Common myeloid progenitor, CD34-positive (primary cell): Measurements from ENCODE around the gene BMAL1.

Experiments
- CTCF ChIA-PET: fragments of 350-600 bp; sonication (Branson Sonifier 250); formaldehyde crosslinking; loops from one replicate; lab custom pipeline; 2021; ENCODE audit warnings: antibody characterized with exemption; lab: Charles Lee
- POLR2A ChIA-PET: fragments of 350-600 bp; sonication (Branson Sonifier 250); formaldehyde crosslinking; loops from one replicate; lab custom pipeline; 2021; ENCODE audit warnings: antibody characterized with exemption; lab: Charles Lee
- DNase-seq, 3 donors: peaks; one replicate each; pipeline versions ENCODE4 v3.0.0 to v3.0.0-alpha.2; 2013
- H3K27ac ChIP-seq, 2 experiments: 1 replicate in 1 of 2; 2 replicates in 1 of 2; pipeline ENCODE4 v1.7.0; 2013; ENCODE audit warnings: inconsistent platforms in 2 of 2, low read length in 2 of 2, mild to moderate bottlenecking in 2 of 2, low read depth in 1 of 2, moderate library complexity in 1 of 2; ENCODE audit not compliant: severe bottlenecking in 2 of 2, insufficient read depth in 1 of 2, poor library complexity in 1 of 2
- H3K27me3 ChIP-seq, 5 experiments: replicated peaks in 2 of 5; 1 replicate in 3 of 5; 2 replicates in 2 of 5; pipeline versions ENCODE4 v1.6.1 to v1.7.0; 2013; ENCODE audit warnings: low read length in 4 of 5, mild to moderate bottlenecking in 2 of 5, moderate library complexity in 2 of 5, inconsistent platforms in 1 of 5; ENCODE audit not compliant: insufficient read depth in 5 of 5, control insufficient read depth in 4 of 5
- H3K36me3 ChIP-seq, 4 experiments: 1 replicate in 2 of 4; 2 replicates in 2 of 4; pipeline versions ENCODE4 v1.6.1 to v1.7.0; 2013; ENCODE audit warnings: low read length in 3 of 4, control low read depth in 1 of 4, mild to moderate bottlenecking in 1 of 4; ENCODE audit not compliant: control insufficient read depth in 4 of 4, insufficient read depth in 4 of 4
- H3K4me1 ChIP-seq, 4 experiments: 1 replicate in 3 of 4; 2 replicates in 1 of 4; pipeline versions ENCODE4 v1.6.1 to v1.7.1; 2013; ENCODE audit warnings: low read length in 3 of 4, mild to moderate bottlenecking in 3 of 4, control low read depth in 1 of 4, inconsistent platforms in 1 of 4, moderate library complexity in 1 of 4; ENCODE audit not compliant: control insufficient read depth in 4 of 4, insufficient read depth in 4 of 4; ENCODE audit errors: control extremely low read depth in 1 of 4
- H3K4me3 ChIP-seq, 7 experiments: 1 replicate in 4 of 7; 2 replicates in 3 of 7; pipeline versions ENCODE4 v1.5.1 to v1.7.0; 2013; ENCODE audit warnings: mild to moderate bottlenecking in 7 of 7, low read length in 6 of 7, moderate library complexity in 6 of 7, inconsistent platforms in 2 of 7, low read depth in 2 of 7, control low read depth in 1 of 7; ENCODE audit not compliant: insufficient read depth in 4 of 7, control insufficient read depth in 1 of 7; ENCODE audit errors: extremely low read depth in 1 of 7
- H3K9me3 ChIP-seq, 5 experiments: 1 replicate in 4 of 5; 2 replicates in 1 of 5; pipeline versions ENCODE4 v1.6.1 to v1.7.1; 2013; ENCODE audit warnings: low read length in 4 of 5, mild to moderate bottlenecking in 2 of 5, inconsistent platforms in 1 of 5, low read depth in 1 of 5, moderate library complexity in 1 of 5; ENCODE audit not compliant: control insufficient read depth in 4 of 5, insufficient read depth in 2 of 5; ENCODE audit errors: control extremely low read depth in 1 of 5
- WGBS: methylation state at CpG from one replicate; pipeline ENCODE4 v1.1.5; 2013; ENCODE audit not compliant: insufficient coverage; 5-methylcytosine and 5-hydroxymethylcytosine counted together

BMAL1 gene

GRCh38 chr11:13236626-13237025, 41.0 kb upstream of the BMAL1 start:
- Histone ChIP-seq H3K27me3 (peaks cover 0 to 3% (median 0%) of the 10 kb centered on the region in 5 experiments), H3K36me3 (no peaks in the 10 kb centered on the region), H3K4me3 (no peak overlapping the region), H3K9me3 (peaks cover 0 to 5% (median 0%) of the 10 kb centered on the region in 5 experiments), H3K4me1 (peaks cover 0 to 4% (median 1%) of the 10 kb centered on the region in 4 experiments), H3K27ac (no peak overlapping the region)
- no peak for DNase-seq
- POLR2A ChIA-PET = no interaction called here
- CTCF ChIA-PET = interaction anchor here (1.2 to 3.0 kb wide), 5 partner anchors 10 to 29 kb away, joined by 5 to 13 read pairs (median 7); no protein-coding TSS in a partner anchor
- 0% methylated on average over 1 of the region's 2 CpGs for WGBS

GRCh38 chr11:13237761-13238160, 39.8 kb upstream of the BMAL1 start:
- WGBS = 88% methylated on average over 5 of the region's 7 CpGs
- peaks cover 0 to 5% (median 0%) of the 10 kb centered on the region in 5 experiments for H3K9me3 ChIP-seq
- no peak overlapping the region for H3K4me3 ChIP-seq
- DNase-seq = no peak
- H3K4me1 ChIP-seq = peaks cover 0 to 4% (median 1%) of the 10 kb centered on the region in 4 experiments
- H3K27ac ChIP-seq = no peak overlapping the region
- peaks cover 0 to 3% (median 0%) of the 10 kb centered on the region in 5 experiments for H3K27me3 ChIP-seq
- H3K36me3 ChIP-seq = no peaks in the 10 kb centered on the region
- ChIA-PET POLR2A (no interaction called here), CTCF (interaction anchor here (1.2 to 3.0 kb wide), 12 partner anchors 10 to 274 kb away, joined by 3 to 13 read pairs (median 6); no protein-coding TSS in a partner anchor)

- peak; percentile 60 to 78 (median 72) for DNase-seq
- WGBS = 90% methylated on average over 2 of the region's 4 CpGs
- peaks cover 0 to 4% (median 1%) of the 10 kb centered on the region in 4 experiments for H3K4me1 ChIP-seq
- no peak overlapping the region for H3K4me3 ChIP-seq
- no peak overlapping the region for H3K27ac ChIP-seq
- H3K9me3 ChIP-seq = peaks cover 0 to 5% (median 0%) of the 10 kb centered on the region in 5 experiments
- no peaks in the 10 kb centered on the region for H3K36me3 ChIP-seq
- ChIA-PET CTCF (interaction anchor here (0.6 to 3.0 kb wide), 16 partner anchors 9 to 276 kb away, joined by 3 to 13 read pairs (median 4); no protein-coding TSS in a partner anchor), POLR2A (no interaction called here)
- peaks cover 0 to 9% (median 3%) of the 10 kb centered on the region in 5 experiments for H3K27me3 ChIP-seq
Observed at GRCh38 chr11:13238879-13239514, 38.6 kb upstream of the BMAL1 start.

GRCh38 chr11:13242564-13242963, 35.0 kb upstream of the BMAL1 start:
- no peak overlapping the region for H3K27ac ChIP-seq
- no CpG with 5 or more reads among the region's 3 CpGs for WGBS
- no peak for DNase-seq
- no peaks in the 10 kb centered on the region for H3K36me3 ChIP-seq
- peaks cover 0 to 4% (median 1%) of the 10 kb centered on the region in 4 experiments for H3K4me1 ChIP-seq
- no peaks in the 10 kb centered on the region for H3K9me3 ChIP-seq
- ChIA-PET CTCF (interaction anchor here (0.9 to 1.9 kb wide), 3 partner anchors 13 to 101 kb away, joined by 3 to 4 read pairs (median 4); no protein-coding TSS in a partner anchor), POLR2A (no interaction called here)
- H3K27me3 ChIP-seq = peaks cover 2 to 16% (median 8%) of the 10 kb centered on the region in 5 experiments
- no peak overlapping the region for H3K4me3 ChIP-seq

GRCh38 chr11:13247606-13248296, 29.8 kb upstream of the BMAL1 start:
- Histone ChIP-seq H3K27me3 (peaks cover 2 to 16% (median 8%) of the 10 kb centered on the region in 5 experiments), H3K9me3 (no peaks in the 10 kb centered on the region), H3K27ac (no peak overlapping the region), H3K36me3 (no peaks in the 10 kb centered on the region), H3K4me1 (no peaks in the 10 kb centered on the region), H3K4me3 (no peak overlapping the region)
- CTCF ChIA-PET = interaction anchor here (0.8 to 3.2 kb wide), 6 partner anchors 10 to 126 kb away, joined by 3 to 13 read pairs (median 3); no protein-coding TSS in a partner anchor
- POLR2A ChIA-PET = no interaction called here
- DNase-seq = no peak
- WGBS = 83% methylated on average over 4 of the region's 5 CpGs

GRCh38 chr11:13249177-13249576, 28.4 kb upstream of the BMAL1 start:
- Histone ChIP-seq H3K4me1 (no peaks in the 10 kb centered on the region), H3K4me3 (no peak overlapping the region), H3K9me3 (no peaks in the 10 kb centered on the region), H3K27ac (no peak overlapping the region), H3K36me3 (no peaks in the 10 kb centered on the region), H3K27me3 (peaks cover 0 to 13% (median 4%) of the 10 kb centered on the region in 5 experiments)
- CTCF ChIA-PET = interaction anchor here (0.6 to 3.2 kb wide), 3 partner anchors 12 to 1092 kb away, joined by 3 to 13 read pairs (median 3); no protein-coding TSS in a partner anchor
- 100% methylated on average over 1 of the region's 2 CpGs for WGBS
- POLR2A ChIA-PET = no interaction called here
- no peak for DNase-seq
